ENCODE results near the gene PACSIN3.

DNA sequence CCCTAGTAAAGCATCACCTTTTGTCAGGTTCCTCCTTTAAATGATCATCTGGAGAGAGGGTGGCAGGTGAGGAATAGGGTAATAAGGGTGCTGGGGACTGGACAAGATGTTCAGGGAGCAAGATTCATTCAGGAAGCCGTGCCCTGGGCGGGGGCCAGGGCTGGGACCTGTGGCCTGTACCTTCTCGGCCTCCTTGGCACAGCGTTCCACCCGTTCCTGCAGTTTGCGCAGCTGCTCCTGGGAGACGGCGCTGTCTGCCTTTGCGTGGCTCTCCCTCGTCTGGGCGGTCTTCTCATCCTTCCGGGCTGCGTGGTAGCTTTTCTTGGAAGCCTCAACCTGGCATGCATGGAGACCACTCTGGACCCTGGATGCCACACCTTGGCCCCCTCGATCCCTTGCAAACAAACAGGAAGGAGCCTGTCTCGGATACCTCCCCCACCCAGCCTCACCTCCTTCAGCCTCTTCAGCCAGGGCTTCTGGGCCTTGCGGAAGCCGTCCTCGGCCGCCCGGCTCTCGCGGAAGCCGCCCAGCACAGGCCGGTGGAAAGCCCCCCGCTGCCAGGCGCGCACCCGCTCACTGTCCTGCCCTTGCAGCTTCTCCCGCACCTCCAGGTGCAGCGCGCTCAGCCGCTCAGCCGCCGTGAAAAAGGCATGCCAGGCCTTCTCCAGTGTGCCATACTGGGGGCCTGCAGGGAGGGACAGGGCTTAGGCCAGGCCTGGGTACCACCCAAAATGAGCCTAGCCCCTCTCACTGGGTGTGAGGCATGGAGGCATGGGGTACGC lies 6.0 kb downstream of the PACSIN3 start:
- TF ChIP-seq, protein P1, sequence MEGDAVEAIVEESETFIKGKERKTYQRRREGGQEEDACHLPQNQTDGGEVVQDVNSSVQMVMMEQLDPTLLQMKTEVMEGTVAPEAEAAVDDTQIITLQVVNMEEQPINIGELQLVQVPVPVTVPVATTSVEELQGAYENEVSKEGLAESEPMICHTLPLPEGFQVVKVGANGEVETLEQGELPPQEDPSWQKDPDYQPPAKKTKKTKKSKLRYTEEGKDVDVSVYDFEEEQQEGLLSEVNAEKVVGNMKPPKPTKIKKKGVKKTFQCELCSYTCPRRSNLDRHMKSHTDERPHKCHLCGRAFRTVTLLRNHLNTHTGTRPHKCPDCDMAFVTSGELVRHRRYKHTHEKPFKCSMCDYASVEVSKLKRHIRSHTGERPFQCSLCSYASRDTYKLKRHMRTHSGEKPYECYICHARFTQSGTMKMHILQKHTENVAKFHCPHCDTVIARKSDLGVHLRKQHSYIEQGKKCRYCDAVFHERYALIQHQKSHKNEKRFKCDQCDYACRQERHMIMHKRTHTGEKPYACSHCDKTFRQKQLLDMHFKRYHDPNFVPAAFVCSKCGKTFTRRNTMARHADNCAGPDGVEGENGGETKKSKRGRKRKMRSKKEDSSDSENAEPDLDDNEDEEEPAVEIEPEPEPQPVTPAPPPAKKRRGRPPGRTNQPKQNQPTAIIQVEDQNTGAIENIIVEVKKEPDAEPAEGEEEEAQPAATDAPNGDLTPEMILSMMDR (IDR thresholded peaks at IDR 0.05) = no peak
- no peak for TF ChIP-seq POLR2A (IDR thresholded peaks at IDR 0.05)

Measured in vagina (tissue), 2 donors.